MM.1S (cell line): ENCODE measurements around the gene P2RY4.

ENCODE experiments used
- CTCF ChIP-seq: fragments of 300-600 bp; sonication (generic); IDR thresholded peaks from 2 replicates; pipeline ENCODE4 v1.5.1; 2016; ENCODE audit warnings: antibody characterized with exemption, low read length, mixed read lengths
- EZH2 ChIP-seq: fragments of 300-600 bp; sonication (generic); optimal IDR thresholded peaks from 2 replicates; pipeline ENCODE3; 2017; ENCODE audit warnings: low read depth, mild to moderate bottlenecking, antibody characterized with exemption, low read length, mixed read lengths
- EZH2phosphoT487 ChIP-seq: fragments of 300-600 bp; sonication (generic); IDR thresholded peaks from 2 replicates; pipeline ENCODE4 v1.6.1; 2018; ENCODE audit warnings: antibody characterized with exemption, low read length

DNA sequence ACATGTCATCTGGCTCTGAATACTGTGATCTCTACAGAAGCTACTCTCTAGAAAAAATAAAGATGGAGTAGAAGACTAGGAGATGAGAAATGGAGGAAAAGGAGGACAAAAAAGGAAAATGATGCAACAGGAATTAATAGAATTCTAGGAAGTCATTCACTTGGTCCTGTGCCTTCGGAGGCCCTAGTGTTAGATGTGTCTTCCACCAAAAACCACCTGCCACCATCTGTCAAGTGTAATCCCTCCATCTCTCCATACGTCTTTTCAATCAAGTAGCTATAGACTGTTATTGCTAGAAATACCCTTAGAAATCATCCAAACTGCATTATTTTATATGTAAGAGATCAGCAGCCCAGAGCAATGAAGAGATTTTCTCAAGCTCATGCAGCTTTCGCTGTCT is 19.1 kb upstream of the P2RY4 start:
- TF ChIP-seq CTCF (no peak), EZH2phosphoT487 (no peak), EZH2 (no peak)
